Measurements from ENCODE around the gene KCND3.

- TF ChIP-seq CTCF (conservative IDR thresholded peaks at IDR 0.05; ENCODE audit: low read depth in 2 of 2) (no peak), EZH2 (IDR thresholded peaks at IDR 0.05; ENCODE audit: low read depth, unreplicated experiment) (no peak), POLR2AphosphoS5 (IDR thresholded peaks at IDR 0.05; ENCODE audit: low read depth) (no peak), REST (IDR thresholded peaks at IDR 0.05; ENCODE audit: unreplicated experiment) (no peak), EZH2phosphoT487 (IDR thresholded peaks at IDR 0.05; ENCODE audit: unreplicated experiment) (no peak), CREB1 (CRISPR knock-in tag; IDR thresholded peaks at IDR 0.05; ENCODE audit: low read depth) (no peak), NANOG (IDR thresholded peaks at IDR 0.05; ENCODE audit: borderline replicate concordance) (no peak), JUNB (IDR thresholded peaks at IDR 0.05; ENCODE audit: unreplicated experiment) (no peak), ZNF114 (CRISPR knock-in tag; IDR thresholded peaks at IDR 0.05) (no peak)
Observed at GRCh38 chr1:111749628-111750027, 239.8 kb downstream of the KCND3 start.
